Activated naive CD8-positive, alpha-beta T cell (primary cell): Measurements from ENCODE around the gene PRKD1.

ENCODE experiments used
- H3K27ac Mint-ChIP-seq: one replicate; pipeline ENCODE4 v1.8.0; 2021; ENCODE audit warnings: mixed read lengths
- H3K27me3 Mint-ChIP-seq: one replicate; pipeline ENCODE4 v1.8.0; 2021; ENCODE audit warnings: mixed read lengths
- H3K36me3 Mint-ChIP-seq: one replicate; pipeline ENCODE4 v1.8.0; 2021; ENCODE audit warnings: mixed read lengths
- H3K4me1 Mint-ChIP-seq: one replicate; pipeline ENCODE4 v1.8.0; 2021; ENCODE audit warnings: low read depth, mixed read lengths
- H3K4me3 Mint-ChIP-seq: one replicate; pipeline ENCODE4 v1.8.0; 2021; ENCODE audit warnings: mild to moderate bottlenecking, mixed read lengths
- H3K9me3 Mint-ChIP-seq: one replicate; pipeline ENCODE4 v1.8.0; 2021; ENCODE audit warnings: low read depth, mixed read lengths

PRKD1 gene

DNA sequence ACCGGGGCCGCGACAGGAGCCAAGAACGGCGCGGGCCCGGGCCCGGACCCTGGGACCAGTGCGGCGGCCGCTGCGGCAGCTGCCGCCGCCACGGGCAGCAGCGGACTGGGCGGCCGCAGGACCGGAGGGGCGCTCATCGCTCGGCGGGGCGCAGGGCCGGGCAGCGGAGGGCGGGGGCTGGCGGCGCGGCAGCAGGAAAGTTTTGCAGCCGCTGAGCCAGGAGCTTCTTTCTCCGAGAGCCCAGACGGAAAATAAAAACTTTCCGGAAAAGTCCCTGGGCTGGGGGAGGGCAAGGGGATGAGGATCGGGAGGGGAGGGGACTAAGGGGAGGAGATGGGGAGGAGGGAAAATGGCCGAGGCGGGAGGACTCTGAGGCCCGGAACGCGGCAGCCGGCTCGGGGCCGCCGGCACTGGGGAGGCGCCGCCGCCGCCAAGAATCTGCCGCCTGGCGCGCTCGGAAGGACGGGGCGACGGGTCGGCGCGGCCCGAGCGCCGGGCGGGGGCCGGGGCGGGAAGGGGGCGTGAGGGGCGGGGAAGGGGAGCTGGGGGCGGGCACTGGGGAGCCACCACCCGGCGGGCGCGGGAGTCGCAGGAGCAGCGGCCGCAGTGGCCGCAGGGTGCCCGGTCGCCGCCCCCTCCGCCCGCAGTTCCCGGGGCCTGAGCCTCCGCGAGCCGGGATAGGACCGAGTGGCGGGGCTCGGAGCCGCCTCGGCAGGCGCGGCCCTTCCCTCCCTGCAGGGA, at the start of gene PRKD1:
TSS of gene PRKD1 (minus strand) at position 472 of the 741 bp plus-strand sequence.
- Mint-ChIP-seq H3K4me1 (peaks cover 7% of the 10 kb centered on the region), H3K4me3 (peak within 1 kb of the TSS; percentile 71), H3K27ac (no peak within 1 kb of the TSS), H3K27me3 (peaks cover 34% of the 10 kb centered on the region), H3K9me3 (no peaks in the 10 kb centered on the region), H3K36me3 (no peaks in the 10 kb centered on the region)

DNA sequence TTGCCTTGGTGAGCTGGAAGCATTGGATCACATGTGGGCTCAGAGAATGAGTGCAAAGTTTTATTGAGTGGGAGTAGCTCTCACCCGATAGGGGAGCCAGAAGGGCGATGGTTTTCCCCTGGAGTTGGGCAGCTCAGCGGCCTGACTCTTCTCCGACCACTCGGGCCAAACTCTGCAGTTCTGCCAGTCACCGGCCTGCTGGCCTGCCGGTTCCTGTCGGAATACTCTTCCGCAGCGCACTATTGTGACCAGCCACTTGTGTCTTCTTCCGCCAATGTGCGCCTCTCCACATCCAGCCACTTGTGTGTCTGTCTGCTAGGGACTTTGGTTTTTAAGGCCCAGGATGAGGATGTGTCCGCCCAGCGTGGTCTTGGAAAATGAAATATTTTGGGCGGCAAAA, 43.5 kb upstream of the PRKD1 start:
- no peaks in the 10 kb centered on the region for H3K27me3 Mint-ChIP-seq
- peaks cover 13% of the 10 kb centered on the region for H3K9me3 Mint-ChIP-seq
- H3K4me3 Mint-ChIP-seq: no peak overlapping the region
- no peaks in the 10 kb centered on the region for H3K36me3 Mint-ChIP-seq
- H3K4me1 Mint-ChIP-seq: no peaks in the 10 kb centered on the region
- H3K27ac Mint-ChIP-seq: no peak overlapping the region

DNA sequence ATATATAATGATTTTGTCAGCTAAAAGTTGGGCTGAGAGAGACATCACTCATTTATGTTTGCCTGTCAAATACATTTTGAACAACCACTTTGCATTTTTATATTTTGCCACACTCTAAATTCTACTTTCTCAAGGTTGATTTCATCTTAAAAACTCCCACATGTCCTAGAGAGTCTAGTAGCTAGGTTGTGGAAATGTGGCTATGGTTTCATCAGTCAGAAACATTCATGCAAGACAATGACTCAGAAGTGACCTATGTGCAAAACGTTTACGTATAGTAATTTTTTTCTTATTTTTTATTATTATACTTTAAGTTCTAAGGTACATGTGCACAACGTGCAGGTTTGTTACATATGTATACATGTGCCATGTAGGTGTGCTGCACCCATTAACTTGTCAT, 27.4 kb upstream of the PRKD1 start:
- no peaks in the 10 kb centered on the region for H3K9me3 Mint-ChIP-seq
- H3K4me3 Mint-ChIP-seq: no peak overlapping the region
- H3K27ac Mint-ChIP-seq: no peak overlapping the region
- no peaks in the 10 kb centered on the region for H3K27me3 Mint-ChIP-seq
- no peaks in the 10 kb centered on the region for H3K4me1 Mint-ChIP-seq
- no peaks in the 10 kb centered on the region for H3K36me3 Mint-ChIP-seq

DNA sequence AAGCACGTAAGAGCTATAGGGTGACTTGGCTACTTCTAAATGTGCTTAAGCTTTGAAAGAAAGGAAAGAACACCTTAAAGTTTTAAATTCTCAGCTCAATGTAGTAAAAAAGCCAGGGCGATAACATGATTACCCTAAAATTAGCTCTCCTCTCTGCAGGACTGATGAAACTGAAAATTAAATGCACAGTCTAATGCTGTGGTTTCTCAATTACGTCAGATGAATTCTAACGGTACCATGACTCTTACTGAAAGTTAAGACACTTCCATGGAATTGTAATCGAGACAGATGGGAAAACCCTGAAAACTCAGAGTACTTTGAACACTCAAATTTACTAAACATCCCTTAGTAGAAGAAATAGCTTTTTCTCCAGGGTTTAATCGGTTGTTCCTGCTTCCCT, 25.9 kb upstream of the PRKD1 start:
- no peaks in the 10 kb centered on the region for H3K36me3 Mint-ChIP-seq
- H3K4me1 Mint-ChIP-seq: no peaks in the 10 kb centered on the region
- no peaks in the 10 kb centered on the region for H3K9me3 Mint-ChIP-seq
- no peak overlapping the region for H3K4me3 Mint-ChIP-seq
- no peaks in the 10 kb centered on the region for H3K27me3 Mint-ChIP-seq
- H3K27ac Mint-ChIP-seq: no peak overlapping the region

DNA sequence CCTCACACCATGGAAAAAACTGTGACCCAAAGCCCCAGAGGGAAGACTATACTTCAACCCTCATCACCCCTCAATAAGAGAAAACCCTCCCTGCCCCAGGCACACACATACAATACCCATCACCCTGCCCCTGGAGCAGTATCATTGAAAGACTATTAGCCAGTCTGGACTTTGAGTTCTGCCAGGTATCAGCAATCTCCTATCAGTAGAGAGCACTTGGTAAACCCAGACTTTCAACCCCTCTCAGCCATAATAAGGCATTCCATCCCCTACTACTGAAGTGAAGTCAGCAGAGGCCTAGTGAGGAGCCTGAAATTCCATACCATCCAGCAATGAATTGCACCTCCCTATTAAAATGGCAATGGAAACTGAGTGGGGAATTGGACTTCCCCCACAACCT, 16.4 kb upstream of the PRKD1 start:
- H3K27ac Mint-ChIP-seq: no peak overlapping the region
- no peaks in the 10 kb centered on the region for H3K27me3 Mint-ChIP-seq
- no peaks in the 10 kb centered on the region for H3K4me1 Mint-ChIP-seq
- no peaks in the 10 kb centered on the region for H3K36me3 Mint-ChIP-seq
- H3K4me3 Mint-ChIP-seq: no peak overlapping the region
- peaks cover 5% of the 10 kb centered on the region for H3K9me3 Mint-ChIP-seq

- Mint-ChIP-seq H3K27ac (no peak overlapping the region), H3K27me3 (no peaks in the 10 kb centered on the region), H3K9me3 (peaks cover 5% of the 10 kb centered on the region), H3K36me3 (no peaks in the 10 kb centered on the region), H3K4me1 (no peaks in the 10 kb centered on the region), H3K4me3 (no peak overlapping the region)
Measured at GRCh38 chr14:29941401-29941800, 13.8 kb upstream of the PRKD1 start.

DNA sequence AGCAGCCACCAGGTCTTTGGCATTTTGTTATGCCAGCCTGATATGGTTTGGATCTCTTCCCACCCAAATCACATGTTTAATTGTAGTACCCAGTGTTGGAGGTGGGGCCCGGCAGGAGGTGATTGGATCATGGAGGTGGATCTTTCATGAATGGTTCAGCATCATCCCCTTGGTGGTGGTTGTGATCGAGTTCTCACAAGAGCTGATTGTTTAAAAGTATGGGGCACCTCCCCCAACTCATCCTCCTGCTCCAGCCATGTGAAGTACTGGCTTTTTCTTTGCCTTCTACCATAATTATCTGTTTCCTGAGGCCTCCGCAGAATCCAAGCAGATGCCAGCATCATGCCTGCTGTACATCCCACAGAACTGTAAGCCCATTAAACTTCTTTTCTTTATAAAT, 12.8 kb upstream of the PRKD1 start:
- peaks cover 3% of the 10 kb centered on the region for H3K9me3 Mint-ChIP-seq
- no peaks in the 10 kb centered on the region for H3K36me3 Mint-ChIP-seq
- H3K27ac Mint-ChIP-seq: no peak overlapping the region
- no peak overlapping the region for H3K4me3 Mint-ChIP-seq
- no peaks in the 10 kb centered on the region for H3K27me3 Mint-ChIP-seq
- no peaks in the 10 kb centered on the region for H3K4me1 Mint-ChIP-seq

- H3K27ac Mint-ChIP-seq: no peak overlapping the region
- no peaks in the 10 kb centered on the region for H3K36me3 Mint-ChIP-seq
- peaks cover 3% of the 10 kb centered on the region for H3K9me3 Mint-ChIP-seq
- H3K4me1 Mint-ChIP-seq: no peaks in the 10 kb centered on the region
- H3K27me3 Mint-ChIP-seq: no peaks in the 10 kb centered on the region
- no peak overlapping the region for H3K4me3 Mint-ChIP-seq
Measured at GRCh38 chr14:29937116-29937515, 9.5 kb upstream of the PRKD1 start.

- Mint-ChIP-seq H3K27ac (no peak overlapping the region), H3K4me1 (peaks cover 7% of the 10 kb centered on the region), H3K9me3 (no peaks in the 10 kb centered on the region), H3K27me3 (peaks cover 25% of the 10 kb centered on the region), H3K4me3 (no peak overlapping the region), H3K36me3 (no peaks in the 10 kb centered on the region)
Measured at GRCh38 chr14:29930283-29930682, 2.6 kb upstream of the PRKD1 start.

DNA sequence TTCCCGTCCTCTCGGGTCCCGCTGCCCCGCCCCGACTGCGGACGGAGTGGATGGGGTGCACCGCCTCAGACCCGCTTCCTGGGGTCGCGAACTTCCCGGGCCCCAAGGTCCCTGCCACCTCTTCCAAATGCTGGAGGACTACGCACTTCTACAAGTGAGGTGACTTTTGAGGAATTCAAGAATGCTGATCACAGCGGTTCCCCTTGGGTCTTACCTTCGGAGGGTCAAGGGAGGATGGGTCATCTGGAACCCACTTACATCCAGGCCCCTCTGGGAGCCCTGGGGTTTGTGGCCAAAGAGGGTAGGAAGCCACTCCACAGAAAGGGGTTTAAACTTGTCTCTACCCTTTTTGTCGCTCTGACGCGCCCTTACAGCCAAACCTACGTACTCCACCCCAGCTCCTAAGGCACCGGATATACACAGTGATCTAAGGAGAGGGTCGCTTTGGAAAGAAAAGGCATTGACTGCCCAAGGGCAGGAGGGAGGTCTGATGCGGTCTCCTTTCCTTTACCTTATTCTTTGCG, 532 bp upstream of the PRKD1 start:
- Mint-ChIP-seq H3K4me3 (peak overlapping the region; percentile 55), H3K27ac (no peak overlapping the region), H3K9me3 (no peaks in the 10 kb centered on the region), H3K27me3 (peaks cover 34% of the 10 kb centered on the region), H3K4me1 (peaks cover 7% of the 10 kb centered on the region), H3K36me3 (no peaks in the 10 kb centered on the region)

DNA sequence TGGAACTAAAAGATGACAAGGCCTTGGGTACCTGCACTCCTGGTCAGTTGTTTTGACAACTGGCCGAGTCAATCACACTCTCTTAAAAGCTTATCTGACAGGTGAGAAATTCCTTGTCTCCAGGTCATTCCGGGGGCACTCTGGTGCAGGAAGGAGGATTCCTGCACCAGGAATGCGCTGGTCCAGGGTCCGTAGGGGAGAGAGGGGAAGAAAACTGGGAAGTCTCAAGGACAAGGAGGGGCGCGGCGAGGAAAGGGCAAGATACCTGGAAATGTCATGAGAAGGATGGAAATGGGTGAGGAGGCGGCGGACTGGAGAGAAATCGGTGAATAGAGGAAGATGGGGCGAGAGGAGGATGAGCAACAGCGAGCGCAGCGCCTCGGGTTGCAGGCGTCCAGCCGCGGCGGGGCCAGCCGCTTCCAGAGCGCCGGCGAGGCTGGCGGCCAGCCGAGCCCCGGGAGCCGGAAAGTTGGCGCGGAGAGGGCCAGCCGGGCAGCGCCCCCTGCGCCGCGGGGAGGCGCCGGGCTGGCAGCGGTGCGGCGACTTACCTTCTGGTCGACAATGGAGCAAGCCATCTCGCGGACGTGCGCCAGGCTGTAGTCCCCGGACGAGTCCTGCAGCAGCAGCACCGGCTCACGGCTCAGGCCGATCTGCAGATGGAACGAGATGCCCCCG, 809 bp downstream of the PRKD1 start:
- peak overlapping the region; percentile 71 for H3K4me3 Mint-ChIP-seq
- H3K27me3 Mint-ChIP-seq: peaks cover 34% of the 10 kb centered on the region
- H3K27ac Mint-ChIP-seq: no peak overlapping the region
- H3K36me3 Mint-ChIP-seq: no peaks in the 10 kb centered on the region
- no peaks in the 10 kb centered on the region for H3K9me3 Mint-ChIP-seq
- peaks cover 7% of the 10 kb centered on the region for H3K4me1 Mint-ChIP-seq

GRCh38 chr14:29926228-29926627, 1.4 kb downstream of the PRKD1 start:
- no peaks in the 10 kb centered on the region for H3K9me3 Mint-ChIP-seq
- peak overlapping the region; percentile 71 for H3K4me3 Mint-ChIP-seq
- H3K4me1 Mint-ChIP-seq: peaks cover 7% of the 10 kb centered on the region
- peaks cover 34% of the 10 kb centered on the region for H3K27me3 Mint-ChIP-seq
- H3K36me3 Mint-ChIP-seq: no peaks in the 10 kb centered on the region
- no peak overlapping the region for H3K27ac Mint-ChIP-seq

GRCh38 chr14:29925736-29926135, 1.9 kb downstream of the PRKD1 start:
- H3K9me3 Mint-ChIP-seq: no peaks in the 10 kb centered on the region
- no peak overlapping the region for H3K4me3 Mint-ChIP-seq
- no peaks in the 10 kb centered on the region for H3K36me3 Mint-ChIP-seq
- peaks cover 7% of the 10 kb centered on the region for H3K4me1 Mint-ChIP-seq
- peaks cover 36% of the 10 kb centered on the region for H3K27me3 Mint-ChIP-seq
- no peak overlapping the region for H3K27ac Mint-ChIP-seq

DNA sequence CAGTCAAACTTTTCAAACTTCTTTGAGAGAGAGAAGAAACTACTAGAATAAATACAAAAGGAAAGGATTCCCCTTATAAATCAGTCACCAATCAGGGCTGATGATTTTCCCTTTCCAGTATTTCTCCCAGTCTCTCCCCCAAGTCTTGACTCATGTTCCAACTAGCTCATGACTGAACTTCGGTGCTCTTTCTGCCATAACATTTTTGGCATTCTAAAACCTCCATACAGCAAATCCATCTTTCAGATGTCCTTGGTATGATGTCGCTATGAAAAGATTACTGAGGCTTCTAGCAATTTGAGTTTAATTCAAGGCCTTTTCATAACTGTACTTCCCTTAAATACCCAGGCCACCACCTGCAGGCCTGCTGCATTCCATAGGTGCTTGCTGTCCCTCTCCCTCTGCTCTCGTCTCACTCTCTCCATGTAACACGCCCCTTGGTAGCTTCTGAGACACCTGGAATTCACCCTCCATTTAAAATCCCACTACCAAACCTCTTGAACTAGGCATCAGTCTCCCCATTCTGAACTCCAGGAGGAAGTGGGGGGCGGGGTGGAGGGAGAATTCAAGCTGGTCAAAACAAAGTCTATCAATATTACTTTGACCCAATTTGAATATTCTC, 2.4 kb downstream of the PRKD1 start:
- Mint-ChIP-seq H3K9me3 (no peaks in the 10 kb centered on the region), H3K36me3 (no peaks in the 10 kb centered on the region), H3K27me3 (peaks cover 34% of the 10 kb centered on the region), H3K4me1 (peaks cover 7% of the 10 kb centered on the region), H3K27ac (no peak overlapping the region), H3K4me3 (no peak overlapping the region)

GRCh38 chr14:29919845-29920244, 7.8 kb downstream of the PRKD1 start:
- Mint-ChIP-seq H3K27me3 (peaks cover 9% of the 10 kb centered on the region), H3K36me3 (no peaks in the 10 kb centered on the region), H3K9me3 (no peaks in the 10 kb centered on the region), H3K27ac (no peak overlapping the region), H3K4me1 (no peaks in the 10 kb centered on the region), H3K4me3 (no peak overlapping the region)
